Astrocyte of the cerebellum (primary cell): Measurements from ENCODE around the gene NTSR2.

Experiments used
- DNase-seq: peaks from one replicate; pipeline ENCODE4 v3.0.0-alpha.2; 2011; ENCODE audit warnings: low read depth
- H3K4me3 ChIP-seq: 2 replicates; pipeline ENCODE4 v1.5.1; 2011; ENCODE audit warnings: mild to moderate bottlenecking, low read depth, low read length, moderate library complexity
- CTCF ChIP-seq: IDR thresholded peaks from 2 replicates; pipeline ENCODE4 v1.5.1; 2012; ENCODE audit warnings: low read length, low read depth, moderate library complexity, mild to moderate bottlenecking; ENCODE audit errors: missing control alignments
- in situ Hi-C: cut with HindIII; loops from 2 replicates; pipeline ENCODE4 v1.10.0; 2017; ENCODE audit warnings: low sequenced_read_pairs

Gene NTSR2

DNA sequence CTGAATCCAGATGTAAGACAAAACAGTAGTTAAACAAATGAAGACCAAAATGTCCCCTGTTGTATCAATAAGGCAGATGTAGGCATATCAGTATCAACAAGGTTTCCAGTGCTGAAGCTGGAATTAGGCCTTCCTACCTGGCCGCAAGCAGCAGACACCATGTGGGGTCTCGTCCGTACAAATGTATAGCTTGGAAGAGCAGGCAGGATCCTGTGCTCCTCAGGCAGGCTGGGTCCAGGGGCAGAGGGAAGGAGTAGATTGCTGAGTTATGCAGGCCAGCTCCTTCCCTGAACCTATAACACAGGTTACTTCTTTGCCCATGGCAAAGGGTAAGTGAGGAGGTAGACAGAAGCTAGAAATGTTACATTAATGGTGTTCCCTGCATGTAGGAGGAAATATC, 23.5 kb downstream of the NTSR2 start:
- in situ Hi-C loops: no loop called here
- TF ChIP-seq CTCF: no peak

GRCh38 chr2:11644293-11644692, 25.7 kb downstream of the NTSR2 start:
- no peak overlapping the region for H3K4me3 ChIP-seq
- in situ Hi-C loops: no loop called here
- DNase-seq: no peak
- no peak for TF ChIP-seq CTCF

More for the DNA sequence above, 23.5 kb downstream of the NTSR2 start:
- H3K4me3 ChIP-seq: no peak overlapping the region
- no peak for DNase-seq

- H3K4me3 ChIP-seq: no peak overlapping the region
- no peak for TF ChIP-seq CTCF
- no peak for DNase-seq
- in situ Hi-C loops: no loop called here
Measured at GRCh38 chr2:11642972-11643371, 27.0 kb downstream of the NTSR2 start.

- no peak for DNase-seq
- no peak for TF ChIP-seq CTCF
- no peak overlapping the region for H3K4me3 ChIP-seq
- in situ Hi-C loops: no loop called here
Measured at GRCh38 chr2:11640132-11640531, 29.9 kb downstream of the NTSR2 start.

DNA sequence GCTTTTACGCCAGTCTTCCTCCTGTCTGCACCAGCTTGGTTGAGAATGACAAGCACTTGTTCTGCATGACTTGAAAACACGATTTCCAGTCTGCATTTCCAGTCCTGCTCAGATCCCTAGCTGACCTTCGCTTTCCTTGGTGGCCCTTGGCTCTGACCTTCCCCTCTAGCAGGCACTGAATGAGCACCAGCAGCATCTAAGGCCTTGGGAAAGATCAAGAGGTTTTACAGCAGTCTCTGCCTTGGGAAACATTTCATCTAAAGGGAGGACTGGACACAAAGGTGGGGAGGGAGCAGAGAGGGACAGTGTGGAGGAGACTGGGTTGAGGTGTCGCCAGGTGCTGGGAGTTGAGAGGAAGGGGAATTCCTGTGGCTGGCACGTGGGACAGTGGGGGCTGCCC, 30.5 kb downstream of the NTSR2 start:
- TF ChIP-seq CTCF: no peak
- in situ Hi-C loops: loop anchor here (5.0 kb wide), 1 partner anchor 42 kb away; no protein-coding TSS in a partner anchor
- no peak for DNase-seq
- no peak overlapping the region for H3K4me3 ChIP-seq

DNA sequence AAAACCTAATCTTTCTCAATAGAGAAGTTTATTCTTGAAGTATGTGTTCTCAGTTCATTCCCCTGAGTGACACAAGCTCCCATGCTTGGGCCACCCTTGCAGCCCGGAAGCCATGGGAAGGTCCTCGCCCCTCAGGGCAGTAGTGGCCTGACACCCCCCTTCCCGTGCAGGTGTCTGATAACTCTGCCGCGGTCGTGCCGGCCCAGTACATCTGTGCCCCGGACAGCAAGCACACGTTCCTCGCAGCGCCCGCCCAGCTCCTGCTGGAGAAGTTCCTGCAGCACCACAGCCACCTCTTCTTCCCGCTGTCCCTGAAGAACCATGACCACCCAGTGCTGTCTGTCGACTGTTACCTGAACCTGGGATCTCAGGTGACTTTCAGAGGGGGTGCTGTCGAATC, 32.4 kb downstream of the NTSR2 start:
- no peak for DNase-seq
- no peak for TF ChIP-seq CTCF
- in situ Hi-C loops: loop anchor here (5.0 kb wide), 1 partner anchor 40 kb away; no protein-coding TSS in a partner anchor
- H3K4me3 ChIP-seq: no peak overlapping the region
